GM12878 (cell line): ENCODE data around the gene PAPPA. TPM values are rescaled to one million over a fixed set of nuclear protein-coding genes. Genes with fewer than 3 reads are reported as not detected.

ENCODE experiments used
- ATAC-seq: fragments of 200-7000 bp; cut with Tn5 transposase; 3 replicates; pipeline ENCODE4 v1.9.1; 2020; ENCODE audit warnings: mild to moderate bottlenecking, moderate library complexity
- BruUV-seq: library from RNA; stranded (reverse); fragments of 400-500 nt; replicated peaks from 2 replicates; lab custom pipeline; 2021; lab: Mats Ljungman, UMichigan
- CTCF ChIA-PET: fragments of 300-600 bp; sonication (Branson Sonifier 250); formaldehyde crosslinking; extraction: SDS; loops from one replicate; lab custom pipeline; 2021; ENCODE audit warnings: inconsistent platforms; lab: Yijun Ruan, JAX
- POLR2A ChIA-PET: fragments of 350-600 bp; formaldehyde crosslinking; extraction: SDS; loops from one replicate; lab custom pipeline; 2021; ENCODE audit warnings: inconsistent platforms; lab: Charles Lee
- RAD21 ChIA-PET: fragments of 300-600 bp; sonication (Branson Sonifier 250); formaldehyde crosslinking; loops from one replicate; lab custom pipeline; 2023; ENCODE audit warnings: antibody characterized with exemption; ENCODE audit not compliant: unreplicated experiment; lab: Charles Lee
- SMC1A ChIA-PET: fragments of 300-600 bp; sonication (Branson Sonifier 250); formaldehyde crosslinking; loops from one replicate; lab custom pipeline; 2023; ENCODE audit not compliant: unreplicated experiment, uncharacterized antibody; lab: Charles Lee
- DNase-seq: peaks from one replicate; pipeline ENCODE4 v3.0.0-alpha.2; 2011; ENCODE audit warnings: low read depth, low spot score
- FAIRE-seq: peaks from 3 replicates; lab custom pipeline; 2011; peaks lifted over from hg19 to GRCh38; lab: Jason Lieb, UNC
- H2AFZ ChIP-seq: 2 replicates; pipeline ENCODE4 v1.6.0; 2011; ENCODE audit warnings: low read depth, low read length, control low read depth; ENCODE audit not compliant: control insufficient read depth
- H3K27ac ChIP-seq: 2 replicates; pipeline ENCODE4 v1.5.1; 2011; ENCODE audit warnings: control low read depth; ENCODE audit not compliant: control insufficient read depth, insufficient read depth
- H3K27me3 ChIP-seq, 2 experiments: replicated peaks in 1 of 2; 2 replicates each; pipeline versions ENCODE4 v1.6.0 to v1.6.1; 2011; ENCODE audit warnings: low read length in 1 of 2; ENCODE audit not compliant: control insufficient read depth in 2 of 2, insufficient read depth in 2 of 2
- H3K36me3 ChIP-seq, 2 experiments: 2 replicates each; pipeline ENCODE4 v1.5.1; 2011; ENCODE audit warnings: low read length in 1 of 2; ENCODE audit not compliant: control insufficient read depth in 2 of 2, insufficient read depth in 2 of 2
- H3K4me1 ChIP-seq: 2 replicates; pipeline ENCODE4 v1.6.1; 2011; ENCODE audit warnings: mild to moderate bottlenecking, low read length, moderate library complexity, mixed read lengths; ENCODE audit not compliant: control insufficient read depth, insufficient read depth
- H3K4me2 ChIP-seq: 2 replicates; pipeline ENCODE4 v1.6.0; 2011; ENCODE audit warnings: control low read depth; ENCODE audit not compliant: control insufficient read depth, insufficient read depth
- H3K4me3 ChIP-seq: fragments of 200-600 bp; sonication (generic); 2 replicates; pipeline ENCODE4 v1.5.1; 2016
- H3K79me2 ChIP-seq: 2 replicates; pipeline ENCODE4 v1.6.0; 2011; ENCODE audit warnings: low read length; ENCODE audit not compliant: control insufficient read depth, insufficient read depth
- H3K9ac ChIP-seq: 2 replicates; pipeline ENCODE4 v1.8.0; 2011; ENCODE audit warnings: low read length, control low read depth, mixed read lengths; ENCODE audit not compliant: control insufficient read depth, insufficient read depth
- H3K9me3 ChIP-seq: replicated peaks from 3 replicates; pipeline ENCODE4 v1.5.1; 2011; ENCODE audit warnings: mild to moderate bottlenecking, low read length; ENCODE audit not compliant: control insufficient read depth, insufficient read depth
- H4K20me1 ChIP-seq: 2 replicates; pipeline ENCODE4 v1.6.0; 2011; ENCODE audit not compliant: control insufficient read depth, insufficient read depth
- ATF7 ChIP-seq: fragments of 450-650 bp; IDR thresholded peaks from 2 replicates; pipeline ENCODE4 v1.6.1; 2016; ENCODE audit warnings: low read depth, mild to moderate bottlenecking
- CBX3 ChIP-seq: fragments of 200-600 bp; sonication (generic); IDR thresholded peaks from 2 replicates; pipeline ENCODE4 v1.6.1; 2016; ENCODE audit warnings: low read depth, borderline replicate concordance
- CREB1 ChIP-seq: IDR thresholded peaks from 2 replicates; pipeline ENCODE4 v1.6.1; 2012; ENCODE audit warnings: low read depth, mild to moderate bottlenecking, inconsistent platforms
- EP300 ChIP-seq, 2 experiments: fragments of 150-350 bp in 1 of 2; IDR thresholded peaks; 2 replicates each; pipeline ENCODE4 v1.6.1; 2011 to 2012; ENCODE audit warnings: low read depth in 2 of 2, low read length in 2 of 2, borderline replicate concordance in 1 of 2, improper control_type of control experiment in 1 of 2, inconsistent platforms in 1 of 2; ENCODE audit not compliant: control insufficient read depth in 1 of 2
- ETV6 ChIP-seq, 2 experiments: fragments of 450-650 bp in 1 of 2; IDR thresholded peaks in 1 of 2; conservative IDR thresholded peaks in 1 of 2; 2 replicates each; pipeline ENCODE4 v1.6.1; 2014; ENCODE audit warnings: antibody characterized with exemption in 1 of 2, borderline replicate concordance in 1 of 2, low read depth in 1 of 2, mild to moderate bottlenecking in 1 of 2, moderate library complexity in 1 of 2
- FOS ChIP-seq: IDR thresholded peaks from 3 replicates; pipeline ENCODE4 v1.6.1; 2011; ENCODE audit warnings: borderline replicate concordance; ENCODE audit not compliant: insufficient read length; ENCODE audit errors: extremely low read depth
- KLF5 ChIP-seq: fragments of 450-650 bp; IDR thresholded peaks from 2 replicates; pipeline ENCODE4 v1.6.1; 2014; ENCODE audit warnings: mild to moderate bottlenecking; ENCODE audit not compliant: partially characterized antibody
- RELA ChIP-seq: fragments of 450-650 bp; IDR thresholded peaks from 2 replicates; pipeline ENCODE4 v1.8.0; 2014; ENCODE audit warnings: borderline replicate concordance; ENCODE audit not compliant: partially characterized antibody
- RFX5 ChIP-seq: IDR thresholded peaks from 2 replicates; pipeline ENCODE4 v1.6.1; 2011; ENCODE audit warnings: low read depth, low read length, improper control_type of control experiment
- SIN3A ChIP-seq: IDR thresholded peaks from 2 replicates; pipeline ENCODE4 v1.6.1; 2012; ENCODE audit warnings: low read depth, low read length, improper control_type of control experiment
- SUPT20H ChIP-seq: IDR thresholded peaks from 2 replicates; pipeline ENCODE4 v1.6.1; 2011; ENCODE audit warnings: low read depth, mild to moderate bottlenecking, low read length, moderate library complexity, borderline replicate concordance; ENCODE audit not compliant: control insufficient read depth
- ZNF217 ChIP-seq: fragments of 450-650 bp; IDR thresholded peaks from 2 replicates; pipeline ENCODE4 v1.6.1; 2017; ENCODE audit warnings: antibody characterized with exemption, mild to moderate bottlenecking
- WGBS: methylation state at CpG from one replicate; pipeline ENCODE4 v1.1.6; 2016; ENCODE audit warnings: low lambda C conversion rate; ENCODE audit not compliant: insufficient replicate concordance, insufficient coverage; ENCODE audit errors: missing lambda C conversion rate; 5-methylcytosine and 5-hydroxymethylcytosine counted together
- in situ Hi-C: fragments of 300-500 bp; cut with MboI; formaldehyde crosslinking; loops from 9 replicates; pipeline ENCODE4 v1.14.3; 2018; ENCODE audit warnings: mixed read lengths
- intact Hi-C: fragments of 100-400 bp; cut with micrococcal nuclease; formaldehyde crosslinking; loops from one replicate; pipeline ENCODE4 v1.14.2; 2022; ENCODE audit not compliant: unreplicated experiment
- polyA plus RNA-seq, 11 experiments: library from polyadenylated mRNA; depleted of rRNA in 4 of 11; unstranded in 6 of 11; stranded (reverse) in 5 of 11; fragments of >200 nt; fragmentation: Nextera tagmentation in 4 of 11; fragmentation: Illumina TruSeq in 1 of 11; extraction: Ambion mirVana in 4 of 11; extraction: Trizol in 1 of 11; gene quantifications; 1 replicate in 1 of 11; 2 replicates in 10 of 11; pipeline versions ENCODE4 v1.2.1 to v1.2.3, GENCODE V29; 2011 to 2016; ENCODE audit warnings: inconsistent platforms in 2 of 11, missing spikeins in 2 of 11, low read depth in 1 of 11
- total RNA-seq, 4 experiments: library from RNA; depleted of rRNA in 3 of 4; stranded (reverse); fragments of >200 nt in 3 of 4; fragmentation: Illumina TruSeq in 1 of 4; extraction: Trizol in 1 of 4; gene quantifications; 2 replicates each; pipeline versions ENCODE4 v1.2.1 to v1.2.3, GENCODE V29; 2013 to 2021
- TF ChIP-seq, protein P1 (sequence below): IDR thresholded peaks from 2 replicates; pipeline ENCODE4 v1.6.1; 2012; ENCODE audit warnings: low read depth, low read length, improper control_type of control experiment
- TF ChIP-seq, protein P2 (sequence below): fragments of 450-650 bp; IDR thresholded peaks from 2 replicates; pipeline ENCODE4 v1.6.1; 2017; ENCODE audit warnings: borderline replicate concordance
- TF ChIP-seq, protein P3 (sequence below): fragments of 450-650 bp; formaldehyde crosslinking; IDR thresholded peaks from 2 replicates; pipeline ENCODE4 v1.4.0; 2020; ENCODE audit warnings: mild to moderate bottlenecking, moderate library complexity
- TF ChIP-seq, protein P4 (sequence below): fragments of 450-650 bp; IDR thresholded peaks from 2 replicates; pipeline ENCODE4 v1.6.1; 2016; ENCODE audit warnings: mild to moderate bottlenecking

PAPPA gene
- total and polyA plus RNA-seq, 10 of the 15 experiments (the other 5 are each of a cell fraction or from before 2014, with no cell fraction given) = under 0.01 to 0.19 (median 0.02) TPM; not detected in 4

DNA sequence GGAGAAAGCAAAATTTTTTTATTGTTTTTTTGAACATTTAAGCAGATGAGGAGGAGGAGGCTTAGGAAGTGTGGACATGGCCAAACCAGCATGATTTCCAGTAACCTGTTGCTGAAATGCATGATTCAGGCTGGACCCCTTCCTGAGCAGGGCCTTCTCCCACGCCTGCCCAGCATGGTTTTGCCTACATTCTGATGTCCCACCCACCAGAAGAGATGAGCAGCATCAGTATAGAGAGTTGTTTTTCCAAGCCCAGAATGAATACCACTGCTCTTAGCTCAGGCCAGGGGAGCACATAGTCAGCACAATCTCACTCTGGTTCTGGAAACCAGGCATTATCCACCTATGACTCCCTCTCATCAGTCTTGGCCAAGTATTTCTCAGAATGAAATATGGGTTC lies 90.1 kb downstream of the PAPPA start:
- BruUV-seq = no TSS peak
- RAD21 ChIA-PET = no interaction called here
- ATAC-seq (no peak), FAIRE-seq (no peak), DNase-seq (no peak)
- no peak overlapping the region for H3K4me2 ChIP-seq
- WGBS = 0% methylated on average over 1 of the region's 1 CpG
- no peaks in the 10 kb centered on the region for H3K4me1 ChIP-seq
- no peak overlapping the region for H2AFZ ChIP-seq
- no peaks in the 10 kb centered on the region for H3K79me2 ChIP-seq
- no peaks in the 10 kb centered on the region for H3K9me3 ChIP-seq
- H3K36me3 ChIP-seq = no peaks in the 10 kb centered on the region
- POLR2A ChIA-PET = no interaction called here
- no peak overlapping the region for H3K9ac ChIP-seq
- CTCF ChIA-PET = no interaction called here
- no peaks in the 10 kb centered on the region for H4K20me1 ChIP-seq
- SMC1A ChIA-PET = no interaction called here
- no peak overlapping the region for H3K4me3 ChIP-seq
- H3K27me3 ChIP-seq = no peaks in the 10 kb centered on the region
- intact Hi-C loops (no loop called here), in situ Hi-C loops (no loop called here)
- H3K27ac ChIP-seq = no peak overlapping the region
- TF ChIP-seq, protein P1, sequence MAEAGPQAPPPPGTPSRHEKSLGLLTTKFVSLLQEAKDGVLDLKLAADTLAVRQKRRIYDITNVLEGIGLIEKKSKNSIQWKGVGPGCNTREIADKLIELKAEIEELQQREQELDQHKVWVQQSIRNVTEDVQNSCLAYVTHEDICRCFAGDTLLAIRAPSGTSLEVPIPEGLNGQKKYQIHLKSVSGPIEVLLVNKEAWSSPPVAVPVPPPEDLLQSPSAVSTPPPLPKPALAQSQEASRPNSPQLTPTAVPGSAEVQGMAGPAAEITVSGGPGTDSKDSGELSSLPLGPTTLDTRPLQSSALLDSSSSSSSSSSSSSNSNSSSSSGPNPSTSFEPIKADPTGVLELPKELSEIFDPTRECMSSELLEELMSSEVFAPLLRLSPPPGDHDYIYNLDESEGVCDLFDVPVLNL = no peak
- TF ChIP-seq EP300 (IDR thresholded peaks at IDR 0.05; ENCODE audit: borderline replicate concordance in 1 of 2, control insufficient read depth in 1 of 2, low read depth in 2 of 2, low read length in 2 of 2) (no peak), ETV6 (conservative IDR thresholded peaks at IDR 0.05 in 1 of 2, IDR thresholded peaks at IDR 0.05 in 1 of 2; ENCODE audit: borderline replicate concordance in 1 of 2, low read depth in 1 of 2) (no peak), SIN3A (no peak), ZNF217 (no peak), ATF7 (no peak), RFX5 (no peak), RELA (no peak), KLF5 (no peak), FOS (no peak), CBX3 (no peak), CREB1 (no peak), SUPT20H (no peak)
- TF ChIP-seq, protein P2, sequence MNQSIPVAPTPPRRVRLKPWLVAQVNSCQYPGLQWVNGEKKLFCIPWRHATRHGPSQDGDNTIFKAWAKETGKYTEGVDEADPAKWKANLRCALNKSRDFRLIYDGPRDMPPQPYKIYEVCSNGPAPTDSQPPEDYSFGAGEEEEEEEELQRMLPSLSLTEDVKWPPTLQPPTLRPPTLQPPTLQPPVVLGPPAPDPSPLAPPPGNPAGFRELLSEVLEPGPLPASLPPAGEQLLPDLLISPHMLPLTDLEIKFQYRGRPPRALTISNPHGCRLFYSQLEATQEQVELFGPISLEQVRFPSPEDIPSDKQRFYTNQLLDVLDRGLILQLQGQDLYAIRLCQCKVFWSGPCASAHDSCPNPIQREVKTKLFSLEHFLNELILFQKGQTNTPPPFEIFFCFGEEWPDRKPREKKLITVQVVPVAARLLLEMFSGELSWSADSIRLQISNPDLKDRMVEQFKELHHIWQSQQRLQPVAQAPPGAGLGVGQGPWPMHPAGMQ = no peak
- TF ChIP-seq, protein P3, sequence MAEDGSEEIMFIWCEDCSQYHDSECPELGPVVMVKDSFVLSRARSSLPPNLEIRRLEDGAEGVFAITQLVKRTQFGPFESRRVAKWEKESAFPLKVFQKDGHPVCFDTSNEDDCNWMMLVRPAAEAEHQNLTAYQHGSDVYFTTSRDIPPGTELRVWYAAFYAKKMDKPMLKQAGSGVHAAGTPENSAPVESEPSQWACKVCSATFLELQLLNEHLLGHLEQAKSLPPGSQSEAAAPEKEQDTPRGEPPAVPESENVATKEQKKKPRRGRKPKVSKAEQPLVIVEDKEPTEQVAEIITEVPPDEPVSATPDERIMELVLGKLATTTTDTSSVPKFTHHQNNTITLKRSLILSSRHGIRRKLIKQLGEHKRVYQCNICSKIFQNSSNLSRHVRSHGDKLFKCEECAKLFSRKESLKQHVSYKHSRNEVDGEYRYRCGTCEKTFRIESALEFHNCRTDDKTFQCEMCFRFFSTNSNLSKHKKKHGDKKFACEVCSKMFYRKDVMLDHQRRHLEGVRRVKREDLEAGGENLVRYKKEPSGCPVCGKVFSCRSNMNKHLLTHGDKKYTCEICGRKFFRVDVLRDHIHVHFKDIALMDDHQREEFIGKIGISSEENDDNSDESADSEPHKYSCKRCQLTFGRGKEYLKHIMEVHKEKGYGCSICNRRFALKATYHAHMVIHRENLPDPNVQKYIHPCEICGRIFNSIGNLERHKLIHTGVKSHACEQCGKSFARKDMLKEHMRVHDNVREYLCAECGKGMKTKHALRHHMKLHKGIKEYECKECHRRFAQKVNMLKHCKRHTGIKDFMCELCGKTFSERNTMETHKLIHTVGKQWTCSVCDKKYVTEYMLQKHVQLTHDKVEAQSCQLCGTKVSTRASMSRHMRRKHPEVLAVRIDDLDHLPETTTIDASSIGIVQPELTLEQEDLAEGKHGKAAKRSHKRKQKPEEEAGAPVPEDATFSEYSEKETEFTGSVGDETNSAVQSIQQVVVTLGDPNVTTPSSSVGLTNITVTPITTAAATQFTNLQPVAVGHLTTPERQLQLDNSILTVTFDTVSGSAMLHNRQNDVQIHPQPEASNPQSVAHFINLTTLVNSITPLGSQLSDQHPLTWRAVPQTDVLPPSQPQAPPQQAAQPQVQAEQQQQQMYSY (CRISPR knock-in tag) = no peak
- TF ChIP-seq, protein P4, sequence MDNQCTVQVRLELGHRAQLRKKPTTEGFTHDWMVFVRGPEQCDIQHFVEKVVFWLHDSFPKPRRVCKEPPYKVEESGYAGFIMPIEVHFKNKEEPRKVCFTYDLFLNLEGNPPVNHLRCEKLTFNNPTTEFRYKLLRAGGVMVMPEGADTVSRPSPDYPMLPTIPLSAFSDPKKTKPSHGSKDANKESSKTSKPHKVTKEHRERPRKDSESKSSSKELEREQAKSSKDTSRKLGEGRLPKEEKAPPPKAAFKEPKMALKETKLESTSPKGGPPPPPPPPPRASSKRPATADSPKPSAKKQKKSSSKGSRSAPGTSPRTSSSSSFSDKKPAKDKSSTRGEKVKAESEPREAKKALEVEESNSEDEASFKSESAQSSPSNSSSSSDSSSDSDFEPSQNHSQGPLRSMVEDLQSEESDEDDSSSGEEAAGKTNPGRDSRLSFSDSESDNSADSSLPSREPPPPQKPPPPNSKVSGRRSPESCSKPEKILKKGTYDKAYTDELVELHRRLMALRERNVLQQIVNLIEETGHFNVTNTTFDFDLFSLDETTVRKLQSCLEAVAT = no peak
